LNCAP (cell line): Measurements from ENCODE around the gene CPNE5.

ENCODE experiments used
- CTCF ChIP-seq: fragments of 450-650 bp; IDR thresholded peaks from 2 replicates; pipeline ENCODE4 v1.5.1; 2017; ENCODE audit warnings: mild to moderate bottlenecking

CPNE5 gene

GRCh38 chr6:36874443-36875249 is 35.4 kb upstream of the CPNE5 start, which contains the start of gene PPIL1:
PPIL1 (minus strand) TSS chr6:36874803; CDS start chr6:36874772, 31 bp downstream.
- no peak for TF ChIP-seq CTCF

GRCh38 chr6:36873612-36874442 is 34.6 kb upstream of the CPNE5 start:
- TF ChIP-seq CTCF, result no peak

- TF ChIP-seq CTCF, result no peak
Observed at GRCh38 chr6:36873115-36873514, 33.9 kb upstream of the CPNE5 start.

GRCh38 chr6:36871686-36872085 is 32.4 kb upstream of the CPNE5 start:
- TF ChIP-seq CTCF, result no peak

GRCh38 chr6:36867471-36868224 is 28.4 kb upstream of the CPNE5 start:
- no peak for TF ChIP-seq CTCF

- no peak for TF ChIP-seq CTCF
Observed at GRCh38 chr6:36865835-36866234, 26.6 kb upstream of the CPNE5 start.
